H9 (cell line): ENCODE measurements around the gene MICALL1. TPM values are rescaled to one million over a fixed set of nuclear protein-coding genes. Genes with fewer than 3 reads are reported as not detected.

ENCODE experiments used
- DNase-seq: peaks from one replicate; pipeline ENCODE4 v3.0.0-alpha.2; 2017
- H2AFZ ChIP-seq: one replicate; pipeline ENCODE4 v1.6.1; 2013; ENCODE audit warnings: mild to moderate bottlenecking, low read length, control low read depth, moderate library complexity
- H2AK5ac ChIP-seq: 2 replicates; pipeline ENCODE4 v1.6.1; 2013; ENCODE audit warnings: low read length, control low read depth, mixed read lengths; ENCODE audit not compliant: insufficient read length
- H2BK120ac ChIP-seq: one replicate; pipeline ENCODE4 v1.6.1; 2013; ENCODE audit warnings: low read depth, mild to moderate bottlenecking, low read length, control low read depth, inconsistent platforms; ENCODE audit not compliant: poor library complexity, severe bottlenecking
- H2BK12ac ChIP-seq: 2 replicates; pipeline ENCODE4 v1.6.1; 2013; ENCODE audit warnings: low read length, control low read depth, mixed read lengths, low read depth; ENCODE audit not compliant: insufficient read length
- H2BK15ac ChIP-seq: 2 replicates; pipeline ENCODE4 v1.6.1; 2013; ENCODE audit warnings: low read depth, low read length, control low read depth
- H2BK20ac ChIP-seq: one replicate; pipeline ENCODE4 v1.6.1; 2013; ENCODE audit warnings: low read depth, mild to moderate bottlenecking, low read length, control low read depth, inconsistent platforms; ENCODE audit not compliant: poor library complexity, severe bottlenecking
- H2BK5ac ChIP-seq: 2 replicates; pipeline ENCODE4 v1.6.1; 2013; ENCODE audit warnings: low read length, control low read depth, mixed read lengths; ENCODE audit not compliant: insufficient read length
- H3K14ac ChIP-seq: 2 replicates; pipeline ENCODE4 v1.6.1; 2013; ENCODE audit warnings: low read length, control low read depth; ENCODE audit not compliant: insufficient read depth
- H3K18ac ChIP-seq: 2 replicates; pipeline ENCODE4 v1.6.1; 2013; ENCODE audit warnings: low read depth, mild to moderate bottlenecking, mixed read lengths, low read length, control low read depth; ENCODE audit not compliant: insufficient read length
- H3K23ac ChIP-seq: 2 replicates; pipeline ENCODE4 v1.6.1; 2013; ENCODE audit warnings: low read length, control low read depth, mixed read lengths, low read depth; ENCODE audit not compliant: insufficient read length
- H3K23me2 ChIP-seq: 2 replicates; pipeline ENCODE4 v1.6.1; 2013; ENCODE audit warnings: low read depth, mild to moderate bottlenecking, mixed read lengths, low read length, control low read depth; ENCODE audit not compliant: insufficient read length, poor library complexity, severe bottlenecking
- H3K27ac ChIP-seq: 2 replicates; pipeline ENCODE4 v1.5.1; 2013; ENCODE audit warnings: low read length, control low read depth, mixed read lengths, low read depth; ENCODE audit not compliant: insufficient read length
- H3K27me3 ChIP-seq: 2 replicates; pipeline ENCODE4 v1.6.1; 2013; ENCODE audit warnings: low read length, control low read depth, inconsistent platforms; ENCODE audit not compliant: insufficient read depth
- H3K4ac ChIP-seq: 2 replicates; pipeline ENCODE4 v1.6.1; 2013; ENCODE audit warnings: low read depth, mild to moderate bottlenecking, control low read depth, inconsistent platforms, low read length, moderate library complexity
- H3K4me1 ChIP-seq: 2 replicates; pipeline ENCODE4 v1.6.1; 2013; ENCODE audit warnings: low read length, control low read depth, inconsistent platforms; ENCODE audit not compliant: insufficient read depth
- H3K4me2 ChIP-seq: 2 replicates; pipeline ENCODE4 v1.6.1; 2013; ENCODE audit warnings: low read length, control low read depth, mixed read lengths; ENCODE audit not compliant: insufficient read length, insufficient read depth
- H3K56ac ChIP-seq: 2 replicates; pipeline ENCODE4 v1.6.1; 2013; ENCODE audit warnings: low read depth, mild to moderate bottlenecking, mixed read lengths, low read length, control low read depth; ENCODE audit not compliant: insufficient read length
- H3K79me1 ChIP-seq: 2 replicates; pipeline ENCODE4 v1.6.1; 2013; ENCODE audit warnings: low read depth, mild to moderate bottlenecking, moderate library complexity, low read length, control low read depth, inconsistent platforms; ENCODE audit not compliant: insufficient read depth, poor library complexity, severe bottlenecking
- H3K79me2 ChIP-seq: 2 replicates; pipeline ENCODE4 v1.6.1; 2013; ENCODE audit warnings: low read length, control low read depth, inconsistent platforms; ENCODE audit not compliant: insufficient read depth
- H3K9ac ChIP-seq: 2 replicates; pipeline ENCODE4 v1.6.1; 2013; ENCODE audit warnings: low read length, control low read depth, mixed read lengths; ENCODE audit not compliant: insufficient read length; ENCODE audit errors: extremely low read depth
- H3K9me3 ChIP-seq: one replicate; pipeline ENCODE4 v1.6.1; 2013; ENCODE audit warnings: low read depth, low read length, inconsistent platforms; ENCODE audit not compliant: control insufficient read depth
- H3T11ph ChIP-seq: one replicate; pipeline ENCODE4 v1.6.1; 2013; ENCODE audit warnings: mild to moderate bottlenecking, low read length, control low read depth, inconsistent platforms
- H4K20me1 ChIP-seq: one replicate; pipeline ENCODE4 v1.6.1; 2013; ENCODE audit not compliant: control insufficient read depth, insufficient read length, insufficient read depth
- H4K5ac ChIP-seq: 2 replicates; pipeline ENCODE4 v1.6.1; 2013; ENCODE audit warnings: low read depth, mild to moderate bottlenecking, mixed read lengths, low read length, control low read depth; ENCODE audit not compliant: insufficient read length
- H4K8ac ChIP-seq: replicated peaks from 2 replicates; pipeline ENCODE4 v1.6.1; 2013; ENCODE audit warnings: low read length, control low read depth, mixed read lengths, low read depth; ENCODE audit not compliant: insufficient read length
- H4K91ac ChIP-seq: 2 replicates; pipeline ENCODE4 v1.6.1; 2013; ENCODE audit warnings: low read depth, mild to moderate bottlenecking, moderate library complexity, mixed read lengths, low read length, control low read depth; ENCODE audit not compliant: insufficient read length
- H3K27ac Mint-ChIP-seq, 3 experiments: 2 replicates in 2 of 3; 3 replicates in 1 of 3; pipeline ENCODE4 v1.8.0; 2020 to 2021; ENCODE audit warnings: mixed read lengths in 3 of 3, mild to moderate bottlenecking in 1 of 3, moderate library complexity in 1 of 3
- H3K27me3 Mint-ChIP-seq: 2 replicates; pipeline ENCODE4 v1.8.0; 2021; ENCODE audit warnings: low read depth, mild to moderate bottlenecking, moderate library complexity, mixed read lengths
- H3K36me3 Mint-ChIP-seq, 3 experiments: 2 replicates in 2 of 3; 3 replicates in 1 of 3; pipeline ENCODE4 v1.8.0; 2020 to 2021; ENCODE audit warnings: low read depth in 3 of 3, mixed read lengths in 3 of 3; ENCODE audit not compliant: insufficient read depth in 1 of 3
- H3K4me1 Mint-ChIP-seq, 2 experiments: 2 replicates each; pipeline ENCODE4 v1.8.0; 2020; ENCODE audit warnings: mixed read lengths in 2 of 2
- H3K4me3 Mint-ChIP-seq, 2 experiments: 2 replicates in 1 of 2; 3 replicates in 1 of 2; pipeline ENCODE4 v1.8.0; 2020 to 2021; ENCODE audit warnings: mild to moderate bottlenecking in 2 of 2, mixed read lengths in 2 of 2, moderate library complexity in 1 of 2
- H3K9me3 Mint-ChIP-seq, 2 experiments: 2 replicates in 1 of 2; 3 replicates in 1 of 2; pipeline ENCODE4 v1.8.0; 2020; ENCODE audit warnings: mild to moderate bottlenecking in 2 of 2, mixed read lengths in 2 of 2, moderate library complexity in 1 of 2
- CTCF ChIP-seq: fragments of 200-600 bp; sonication (generic); conservative IDR thresholded peaks from 3 replicates; pipeline ENCODE4 v1.8.0; 2021; ENCODE audit warnings: antibody characterized with exemption, mild to moderate bottlenecking
- WGBS: extraction: QIAGEN DNeasy Blood & Tissue Kit; methylation state at CpG from one replicate; pipeline ENCODE4 v1.1.7; 2013; ENCODE audit warnings: missing lambda C conversion rate, low lambda C conversion rate, mixed read lengths; ENCODE audit not compliant: insufficient read length; ENCODE audit errors: extremely low coverage; 5-methylcytosine and 5-hydroxymethylcytosine counted together
- total RNA-seq: library from RNA; stranded (reverse); gene quantifications from 2 replicates; pipeline ENCODE4 v1.2.1, GENCODE V29; 2021

Gene MICALL1
- total RNA-seq, 1 experiment from 2014 or later: 33.3 TPM

GRCh38 chr22:37957232-37957631 is 51.1 kb downstream of the MICALL1 start:
- peaks cover 40 to 61% (median 53%) of the 10 kb centered on the region in 3 experiments for H3K36me3 Mint-ChIP-seq
- 100% methylated on average over 1 of the region's 4 CpGs for WGBS

More at GRCh38 chr22:37957232-37957631, 51.1 kb downstream of the MICALL1 start:
- no peak overlapping the region for H3K14ac ChIP-seq
- H2BK5ac ChIP-seq: no peak overlapping the region
- no peak for DNase-seq
- no peak overlapping the region for H3K4ac ChIP-seq
- no peak overlapping the region for H2BK15ac ChIP-seq
- H3K79me1 ChIP-seq: peaks cover 7% of the 10 kb centered on the region
- no peak overlapping the region for H2AFZ ChIP-seq
- no peaks in the 10 kb centered on the region for H3K9me3 ChIP-seq
- H2BK120ac ChIP-seq: no peak overlapping the region
- no peak overlapping the region for H3K27ac Mint-ChIP-seq
- H3K9ac ChIP-seq: no peak overlapping the region
- peaks cover 13% of the 10 kb centered on the region for H3K23me2 ChIP-seq
- H3K27me3 ChIP-seq: no peaks in the 10 kb centered on the region
- H4K8ac ChIP-seq: no peak overlapping the region
- no peaks in the 10 kb centered on the region for H3K9me3 Mint-ChIP-seq
- no peak overlapping the region for H3K56ac ChIP-seq
- peaks cover 15 to 16% of the 10 kb centered on the region in 2 experiments for H3K4me1 Mint-ChIP-seq
- no peak overlapping the region for H3K27ac ChIP-seq
- no peak overlapping the region for H3K18ac ChIP-seq
- TF ChIP-seq CTCF: no peak
- no peak overlapping the region for H3K4me2 ChIP-seq
- H4K91ac ChIP-seq: no peak overlapping the region
- H3K79me2 ChIP-seq: peaks cover 6% of the 10 kb centered on the region; the same call in 1 of the 2 replicates
- H3K4me1 ChIP-seq: no peaks in the 10 kb centered on the region
- no peak overlapping the region for H2BK20ac ChIP-seq
- no peak overlapping the region for H3K4me3 Mint-ChIP-seq
- H3T11ph ChIP-seq: no peak overlapping the region
- H4K5ac ChIP-seq: no peak overlapping the region
- H4K20me1 ChIP-seq: no peaks in the 10 kb centered on the region
- H3K23ac ChIP-seq: no peak overlapping the region
- H3K27me3 Mint-ChIP-seq: peaks cover 2% of the 10 kb centered on the region
- no peak overlapping the region for H2BK12ac ChIP-seq
- H2AK5ac ChIP-seq: no peak overlapping the region
